RWPE1 (cell line): ENCODE results near the gene IFIT2.
A peak's percentile ranks its signal among the peaks of the same experiment; 100 is the strongest.
"Not testable (repeated sequence)": the region's sequence is repeated elsewhere in the genome, so short reads cannot be mapped to it uniquely, and the experiment has no call there.

Experiments
- CTCF ChIA-PET: fragments of 350-600 bp; sonication (Branson Sonifier 250); formaldehyde crosslinking; extraction: SDS; loops from one replicate; lab custom pipeline; 2021; lab: Yijun Ruan, JAX
- POLR2A ChIA-PET: fragments of 400-600 bp; formaldehyde crosslinking; extraction: SDS; loops from one replicate; lab custom pipeline; 2020; ENCODE audit warnings: antibody characterized with exemption; ENCODE audit not compliant: low non-redundant PET; lab: Yijun Ruan, JAX
- DNase-seq: peaks from one replicate; pipeline ENCODE4 v3.0.0; 2012; ENCODE audit warnings: low spot score
- H3K27ac ChIP-seq: fragments of 450-650 bp; 2 replicates; pipeline ENCODE4 v1.5.1; 2017
- CTCF ChIP-seq: fragments of 450-650 bp; conservative IDR thresholded peaks from 2 replicates; pipeline ENCODE4 v1.5.1; 2017; ENCODE audit warnings: low read depth, mild to moderate bottlenecking

Gene IFIT2, protein sequence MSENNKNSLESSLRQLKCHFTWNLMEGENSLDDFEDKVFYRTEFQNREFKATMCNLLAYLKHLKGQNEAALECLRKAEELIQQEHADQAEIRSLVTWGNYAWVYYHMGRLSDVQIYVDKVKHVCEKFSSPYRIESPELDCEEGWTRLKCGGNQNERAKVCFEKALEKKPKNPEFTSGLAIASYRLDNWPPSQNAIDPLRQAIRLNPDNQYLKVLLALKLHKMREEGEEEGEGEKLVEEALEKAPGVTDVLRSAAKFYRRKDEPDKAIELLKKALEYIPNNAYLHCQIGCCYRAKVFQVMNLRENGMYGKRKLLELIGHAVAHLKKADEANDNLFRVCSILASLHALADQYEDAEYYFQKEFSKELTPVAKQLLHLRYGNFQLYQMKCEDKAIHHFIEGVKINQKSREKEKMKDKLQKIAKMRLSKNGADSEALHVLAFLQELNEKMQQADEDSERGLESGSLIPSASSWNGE

GRCh38 chr10:89301721-89302445 is at the start of gene IFIT2:
IFIT2 (plus strand) TSS chr10:89302046; CDS start chr10:89302124, 78 bp downstream.
- CTCF ChIA-PET, result interaction anchor here (0.6 to 1.2 kb wide), 5 partner anchors 10 to 151 kb away, joined by 3 to 4 read pairs (median 3); partner anchors contain the start of gene LIPA
- H3K27ac ChIP-seq, result no peak within 1 kb of the TSS
- no peak for TF ChIP-seq CTCF
- POLR2A ChIA-PET, result no interaction called here
- DNase-seq, result peak; percentile 68

GRCh38 chr10:89252225-89252585 is 49.6 kb upstream of the IFIT2 start:
- POLR2A ChIA-PET, result interaction anchor here (1.0 kb wide), 1 partner anchor 163 kb away, joined by 3 read pairs; the partner anchor contains the start of gene IFIT5
- H3K27ac ChIP-seq, result peak overlapping the region; percentile 72
- CTCF ChIA-PET, result interaction anchor here (0.7 to 0.8 kb wide), 2 partner anchors 50 to 53 kb away, joined by 3 read pairs; partner anchors contain the start of gene IFIT2
- TF ChIP-seq CTCF, result no peak
- no peak for DNase-seq

- DNase-seq, H3K27ac ChIP-seq, CTCF ChIA-PET, POLR2A ChIA-PET: not testable (repeated sequence)
These were observed 46.7 kb upstream of the IFIT2 start for GRCh38 chr10:89255091-89255579.

DNA sequence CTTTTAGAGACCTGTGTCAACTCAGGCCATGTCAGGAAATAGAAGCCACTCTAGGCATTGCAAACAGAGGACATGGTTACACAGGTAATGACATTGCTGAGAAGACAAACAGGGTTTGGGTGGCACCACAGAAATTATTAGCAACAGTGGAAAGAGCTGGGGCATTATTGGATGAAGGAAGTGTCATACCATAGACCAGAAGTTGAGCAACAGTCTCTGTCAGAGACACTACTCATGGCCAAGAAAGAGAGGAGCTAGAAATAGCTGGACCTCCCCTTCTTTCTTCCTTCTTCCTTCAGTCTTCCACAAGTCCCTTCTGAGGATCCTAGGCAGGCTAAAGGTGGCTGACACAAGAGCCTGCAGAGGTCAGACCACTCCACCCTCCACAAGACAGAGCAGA is 46.1 kb upstream of the IFIT2 start:
- no peak for TF ChIP-seq CTCF
- POLR2A ChIA-PET, result no interaction called here
- no peak for DNase-seq
- CTCF ChIA-PET, result no interaction called here
- H3K27ac ChIP-seq, result no peak overlapping the region

GRCh38 chr10:89256340-89256739 is 45.5 kb upstream of the IFIT2 start:
- no peak overlapping the region for H3K27ac ChIP-seq
- ChIA-PET CTCF (no interaction called here), POLR2A (no interaction called here)
- no peak for DNase-seq
- TF ChIP-seq CTCF, result no peak

GRCh38 chr10:89256962-89257361 is 44.9 kb upstream of the IFIT2 start:
- POLR2A ChIA-PET, result no interaction called here
- H3K27ac ChIP-seq, result no peak overlapping the region
- no peak for TF ChIP-seq CTCF
- CTCF ChIA-PET, result interaction anchor here (0.7 kb wide), 1 partner anchor 157 kb away, joined by 3 read pairs; the partner anchor contains the start of gene IFIT5
- DNase-seq, result no peak
